NCI-H2196 (cell line): ENCODE results near the gene TMC4.
"Not testable (repeated sequence)": the region's sequence is repeated elsewhere in the genome, so short reads cannot be mapped to it uniquely, and the experiment has no call there.

ENCODE experiments used
- DNase-seq: peaks from one replicate; lab custom pipeline; 2025; ENCODE audit not compliant: unreplicated experiment; lab: John Stamatoyannopoulos, UW

TMC4 gene

GRCh38 chr19:54203151-54203611 is 30.2 kb upstream of the TMC4 start:
- no peak for DNase-seq

- DNase-seq, result no peak
Measured at GRCh38 chr19:54201980-54202379, 29.0 kb upstream of the TMC4 start.

- no peak for DNase-seq
Measured at GRCh38 chr19:54201172-54201701, 28.3 kb upstream of the TMC4 start.

GRCh38 chr19:54199401-54199800 is 26.4 kb upstream of the TMC4 start:
- DNase-seq, result no peak

GRCh38 chr19:54197121-54197520 is 24.2 kb upstream of the TMC4 start:
- DNase-seq, result no peak

- no peak for DNase-seq
Measured at GRCh38 chr19:54196536-54196935, 23.6 kb upstream of the TMC4 start.

- not testable (repeated sequence) for DNase-seq
Measured at GRCh38 chr19:54194463-54194862, 21.5 kb upstream of the TMC4 start.

- no peak for DNase-seq
Measured at GRCh38 chr19:54193011-54193410, 20.1 kb upstream of the TMC4 start.

GRCh38 chr19:54191811-54192453 is 19.0 kb upstream of the TMC4 start:
- DNase-seq, result no peak

GRCh38 chr19:54191011-54191810 is 18.3 kb upstream of the TMC4 start, which contains the start of gene TSEN34:
TSEN34 (plus strand) TSS chr19:54191308; CDS start chr19:54191365, 57 bp downstream.
- DNase-seq, result peak; percentile 87

GRCh38 chr19:54190503-54191010 is 17.6 kb upstream of the TMC4 start:
- DNase-seq, result peak; percentile 99

GRCh38 chr19:54189735-54190502 is 17.0 kb upstream of the TMC4 start:
- DNase-seq, result peak; percentile 100

GRCh38 chr19:54189145-54189734 is 16.3 kb upstream of the TMC4 start, which contains the start of gene MBOAT7:
MBOAT7 (minus strand) TSS chr19:54189580; CDS start chr19:54188508, 1,072 bp downstream.
- no peak for DNase-seq

- DNase-seq, result no peak
Measured at GRCh38 chr19:54188215-54188871, 15.4 kb upstream of the TMC4 start.

GRCh38 chr19:54186934-54187381 is 14.0 kb upstream of the TMC4 start:
- no peak for DNase-seq

- DNase-seq, result no peak
Measured at GRCh38 chr19:54186351-54186750, 13.4 kb upstream of the TMC4 start.

GRCh38 chr19:54183431-54183830 is 10.5 kb upstream of the TMC4 start:
- DNase-seq, result no peak

- DNase-seq, result not testable (repeated sequence)
Measured at GRCh38 chr19:54181894-54182293, 8.9 kb upstream of the TMC4 start.

GRCh38 chr19:54180691-54181091 is 7.7 kb upstream of the TMC4 start:
- DNase-seq, result no peak

GRCh38 chr19:54179921-54180461 is 7.0 kb upstream of the TMC4 start:
- DNase-seq, result peak; percentile 96
